Lower leg skin (tissue), 3 donors: ENCODE data around the gene AFTPH.

Experiments used
- CTCF ChIP-seq, 3 donors: fragments of 450-650 bp; IDR thresholded peaks; one replicate each; pipeline ENCODE4 v1.5.1; 2016; ENCODE audit warnings: antibody characterized with exemption in 3 of 3, mild to moderate bottlenecking in 3 of 3, moderate library complexity in 2 of 3
- POLR2A ChIP-seq, 2 donors: fragments of 450-650 bp; IDR thresholded peaks; one replicate each; pipeline ENCODE4 v1.6.1; 2016 to 2017; ENCODE audit warnings: antibody characterized with exemption in 2 of 2, mild to moderate bottlenecking in 1 of 2, moderate library complexity in 1 of 2

GRCh38 chr2:64624862-64625261 lies 100.7 kb downstream of the AFTPH start:
- TF ChIP-seq CTCF (IDR thresholded peaks at IDR 0.05) (no peak), POLR2A (IDR thresholded peaks at IDR 0.05) (no peak)
